NCI-H345 treated with DMSO at 0.1 percent for 48 hours (cell line): ENCODE data around the gene PPP2R5B.

Experiments used
- DNase-seq: peaks from one replicate; lab custom pipeline; 2025; ENCODE audit not compliant: unreplicated experiment; lab: John Stamatoyannopoulos, UW

Gene PPP2R5B

DNA sequence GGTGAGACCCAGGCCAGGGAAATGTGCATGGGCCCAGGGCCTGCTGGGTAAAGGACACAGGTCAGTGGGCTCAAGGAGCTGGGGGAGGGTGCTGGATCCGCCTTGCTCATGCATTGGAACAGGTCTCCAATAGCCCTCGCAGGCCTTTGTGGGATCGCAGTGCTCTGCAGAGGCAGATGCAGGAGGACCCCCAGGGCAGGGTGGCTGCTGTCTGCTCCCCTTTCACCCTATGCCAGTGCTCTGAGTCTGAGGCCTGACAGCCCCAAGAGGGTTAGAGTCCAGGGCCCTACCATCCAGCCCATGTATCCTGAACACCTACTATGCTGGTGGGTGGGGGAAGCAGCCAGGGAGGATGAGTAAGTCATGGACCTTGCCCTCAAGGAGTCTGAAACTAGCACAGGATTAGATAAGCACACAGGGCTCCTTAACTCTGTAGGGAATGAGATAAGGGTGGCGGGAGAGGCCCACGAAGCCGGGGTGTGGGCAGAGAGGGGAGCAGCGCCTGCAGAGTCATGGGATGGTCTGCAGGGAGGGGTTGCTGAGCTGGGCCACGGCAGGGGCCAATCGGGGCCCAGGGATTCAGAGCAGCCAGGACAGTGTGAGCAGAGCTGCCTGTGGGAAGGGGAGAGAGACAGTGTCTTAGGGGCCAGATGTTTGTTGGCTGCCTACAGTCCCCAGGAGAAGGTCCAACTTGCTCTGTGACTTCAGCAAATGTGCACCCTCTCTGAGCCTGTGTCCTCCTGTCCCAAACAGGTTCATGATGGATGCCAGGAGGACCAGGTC is 35.6 kb upstream of the PPP2R5B start:
- no peak for DNase-seq

DNA sequence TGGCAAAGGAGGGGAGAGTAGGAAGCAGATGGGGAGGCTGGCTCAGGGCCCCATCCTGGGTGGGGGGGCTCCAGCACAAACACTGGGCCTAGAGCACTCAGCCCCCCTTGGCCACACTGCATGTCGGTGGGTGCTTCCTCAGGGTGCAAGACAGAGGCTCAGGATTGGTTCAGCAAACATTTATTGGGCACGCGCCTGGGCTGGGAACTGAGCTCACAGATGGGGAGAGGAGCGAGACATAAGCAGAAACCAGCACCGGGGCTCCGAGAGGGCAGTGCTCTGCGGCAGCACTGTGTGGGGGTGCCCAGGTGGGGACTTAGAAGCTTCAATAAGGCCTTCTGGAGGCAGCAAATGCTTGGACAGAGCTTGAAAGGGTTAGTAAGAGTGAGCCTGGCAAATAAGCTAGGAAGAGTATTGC is 34.0 kb upstream of the PPP2R5B start:
- DNase-seq = no peak

DNA sequence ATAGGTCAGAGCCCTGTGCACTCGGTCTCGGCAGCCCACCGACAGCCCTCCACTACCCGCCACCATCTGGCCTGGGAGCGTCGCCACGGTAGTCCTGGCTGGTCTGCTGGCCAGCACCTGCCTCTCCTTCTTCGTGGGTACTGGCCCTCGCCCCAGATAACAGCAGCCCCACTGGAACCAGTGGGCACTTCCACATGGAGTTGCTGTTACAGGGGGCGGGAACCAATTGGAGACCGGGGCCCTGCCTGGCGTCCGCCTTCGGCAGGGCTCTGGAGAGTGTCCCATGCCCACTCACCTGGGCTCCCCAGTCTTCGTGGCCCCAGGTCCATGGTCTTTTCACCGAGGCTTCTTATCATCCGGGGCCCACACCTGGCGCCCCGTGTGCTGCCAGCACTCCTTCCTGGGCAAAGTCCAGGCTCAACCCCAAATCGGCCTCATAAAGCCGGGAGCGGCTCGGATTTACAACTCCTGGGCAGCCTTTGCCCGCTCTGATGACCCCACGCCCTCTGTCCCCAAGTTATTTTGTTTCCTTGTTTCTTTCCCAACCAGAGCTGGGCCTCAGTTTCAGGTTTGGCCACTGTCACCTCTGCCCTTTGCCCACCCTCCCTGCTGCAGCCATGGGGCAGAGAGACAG is 33.2 kb upstream of the PPP2R5B start:
- no peak for DNase-seq

DNA sequence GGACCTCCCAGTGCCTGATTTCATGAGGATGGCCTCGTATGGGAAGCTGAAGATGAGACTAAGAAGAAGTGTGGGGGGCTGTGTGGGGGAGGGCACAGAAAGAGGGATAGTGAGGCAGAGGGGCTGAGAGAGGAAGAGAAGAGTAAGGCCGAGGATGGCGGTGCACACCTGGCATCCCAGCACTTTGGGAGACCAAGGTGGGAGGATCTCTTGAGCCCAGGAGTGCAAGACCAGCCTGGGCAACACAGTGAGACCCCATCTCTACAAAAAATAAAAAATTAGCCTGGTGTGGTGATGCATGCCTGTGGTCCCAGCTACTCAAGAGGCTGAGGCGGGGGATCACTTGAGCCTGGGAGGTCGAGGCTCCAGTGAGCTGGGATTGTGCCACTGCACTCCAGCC is 32.6 kb upstream of the PPP2R5B start:
- DNase-seq = no peak

DNA sequence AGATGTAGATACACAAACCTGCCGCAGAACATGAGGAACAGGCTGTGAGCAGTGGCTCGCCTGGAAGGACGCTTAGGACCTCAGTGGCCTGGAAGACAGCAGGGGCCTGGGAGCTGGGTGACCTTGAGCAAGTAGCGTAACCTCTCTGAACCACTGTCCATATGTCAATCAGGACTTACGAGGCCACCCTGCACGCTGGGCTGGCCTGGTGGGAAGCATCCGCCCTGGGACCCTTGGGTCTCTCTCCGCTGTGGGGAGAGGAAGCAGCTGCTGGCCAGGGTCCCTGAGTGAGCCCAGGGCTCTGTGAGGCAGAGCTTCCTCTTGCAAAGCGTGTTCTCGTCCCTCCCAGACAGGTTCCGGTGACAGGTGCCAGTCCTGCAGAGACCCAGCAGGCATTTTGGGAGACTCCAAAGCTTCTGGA is 32.1 kb upstream of the PPP2R5B start:
- DNase-seq = no peak

DNA sequence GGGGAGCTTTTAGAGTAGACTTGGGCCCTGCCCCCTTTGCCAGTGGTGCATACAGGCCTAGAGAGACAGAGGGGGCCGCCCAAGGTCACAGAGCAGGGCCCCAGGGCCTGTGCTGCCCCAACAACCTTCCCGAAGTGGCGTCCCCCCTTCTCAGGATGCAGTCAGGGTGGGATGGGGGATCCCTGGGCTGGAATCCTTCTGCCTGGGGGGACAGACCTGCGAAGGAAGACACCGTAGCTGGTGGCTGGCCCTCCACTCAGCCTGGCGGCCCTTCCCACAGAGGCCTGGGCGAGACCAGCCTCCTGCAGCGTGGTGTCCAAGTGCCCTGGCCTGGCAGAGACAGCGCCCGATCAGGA is 31.7 kb upstream of the PPP2R5B start:
- no peak for DNase-seq

DNA sequence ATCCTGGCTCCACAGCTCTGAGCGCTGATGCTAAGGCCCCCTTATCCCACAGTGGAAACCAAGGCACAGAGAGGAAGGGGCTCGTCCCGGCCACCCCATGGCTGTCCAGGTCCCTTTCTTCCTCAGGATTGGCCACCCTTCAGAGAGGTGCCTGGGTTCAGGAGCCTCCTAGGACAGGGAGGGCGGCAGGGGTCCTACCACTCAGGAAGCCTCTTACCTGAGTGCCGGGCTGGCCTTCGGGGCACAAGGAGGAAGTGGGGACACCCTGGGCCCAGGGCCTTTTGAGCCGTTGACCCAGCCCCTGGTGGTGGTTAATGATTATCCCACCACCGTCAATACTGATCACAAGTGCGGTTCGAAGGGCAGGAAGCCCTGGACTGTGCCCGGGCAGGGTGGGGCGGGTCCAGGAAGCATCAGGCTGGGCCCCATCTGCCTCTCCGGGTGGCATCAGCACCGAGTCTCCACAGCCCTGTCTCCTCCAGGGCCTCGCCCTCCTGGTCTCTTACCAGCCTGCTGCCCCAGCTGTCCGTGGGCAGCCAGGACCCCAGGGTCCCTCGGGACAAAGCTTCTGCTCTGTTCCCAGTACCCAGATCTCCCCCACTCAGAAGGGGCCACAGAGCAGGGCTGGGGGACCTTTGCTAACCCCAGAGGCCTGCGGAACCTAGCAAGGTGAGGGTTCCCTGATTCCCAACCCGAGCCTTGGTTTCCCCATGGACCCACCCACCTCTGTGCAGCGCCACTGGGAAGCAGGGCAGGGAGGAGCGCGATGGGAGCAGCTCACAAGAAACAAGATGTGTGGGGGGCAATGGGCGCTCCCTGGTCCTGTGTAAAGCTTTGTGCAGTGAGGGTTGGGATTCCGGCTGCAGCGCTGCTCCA is 31.1 kb upstream of the PPP2R5B start:
- no peak for DNase-seq

DNA sequence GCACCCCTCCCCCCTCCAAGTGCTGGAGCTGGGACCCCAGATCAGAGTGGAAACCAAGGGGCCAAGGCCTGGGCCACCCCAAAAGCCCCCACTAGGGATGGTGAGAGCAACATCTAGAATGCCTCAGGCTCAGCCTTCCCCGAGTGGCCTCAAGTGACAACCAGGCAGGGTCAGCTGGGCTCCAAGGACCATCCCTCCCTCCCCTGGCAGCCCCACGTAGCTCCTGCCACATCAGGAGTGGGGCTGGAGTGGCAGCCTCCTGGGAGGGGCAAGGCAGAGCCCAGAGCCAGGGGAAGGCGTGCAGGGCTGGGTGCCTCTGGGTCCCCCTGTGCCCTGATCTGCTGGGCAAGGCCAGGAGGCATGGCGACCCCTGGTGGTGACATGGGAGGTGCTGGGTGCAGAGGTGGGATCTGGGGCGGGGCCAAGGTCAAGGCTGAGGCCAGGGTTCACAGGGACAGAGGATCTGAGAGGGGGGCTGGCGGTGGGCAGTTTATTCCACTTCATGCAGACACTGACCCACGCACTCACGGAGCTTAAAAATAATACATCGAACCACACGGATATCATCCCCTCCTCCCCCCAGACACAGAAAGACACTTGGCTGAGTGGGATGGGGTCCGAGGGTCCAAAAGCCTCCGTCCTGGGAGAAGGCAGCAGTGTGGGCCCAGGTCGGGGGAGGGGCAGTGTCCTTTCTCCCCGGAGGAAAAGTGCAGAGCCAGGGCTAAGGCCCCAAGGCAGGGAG is 30.2 kb upstream of the PPP2R5B start:
- DNase-seq = peak; percentile 12

DNA sequence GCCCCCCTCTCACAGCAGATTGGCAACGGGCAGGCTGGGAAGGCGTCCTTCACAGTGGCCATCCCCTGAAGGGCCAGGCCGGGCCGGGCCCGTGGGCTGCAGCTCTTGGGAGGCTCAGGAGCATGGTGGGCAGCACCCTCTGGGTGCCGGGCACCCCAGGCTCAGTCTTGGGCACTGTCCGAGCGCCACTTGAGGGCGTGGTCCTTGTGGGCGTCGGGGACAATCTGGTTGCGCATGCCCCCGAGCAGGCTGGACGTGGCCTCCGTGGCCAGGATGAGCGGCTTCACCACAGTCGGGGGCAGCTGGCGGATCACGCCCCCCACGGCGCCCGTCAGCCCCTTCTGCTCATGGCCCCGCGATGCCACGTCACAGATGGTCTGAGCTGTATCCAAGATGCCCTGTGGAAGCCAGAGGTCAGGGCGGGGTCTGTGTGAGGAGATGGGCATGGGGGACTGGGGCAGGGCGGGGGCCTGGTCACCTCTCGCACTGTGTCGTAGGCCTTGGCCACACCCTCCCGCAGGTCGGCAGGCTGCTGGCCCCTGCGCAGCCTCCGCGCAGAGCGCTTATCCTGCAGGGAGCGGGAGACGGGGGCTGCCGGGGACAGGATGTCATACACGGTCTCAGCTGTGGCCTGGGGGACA is 29.6 kb upstream of the PPP2R5B start:
- DNase-seq = no peak

DNA sequence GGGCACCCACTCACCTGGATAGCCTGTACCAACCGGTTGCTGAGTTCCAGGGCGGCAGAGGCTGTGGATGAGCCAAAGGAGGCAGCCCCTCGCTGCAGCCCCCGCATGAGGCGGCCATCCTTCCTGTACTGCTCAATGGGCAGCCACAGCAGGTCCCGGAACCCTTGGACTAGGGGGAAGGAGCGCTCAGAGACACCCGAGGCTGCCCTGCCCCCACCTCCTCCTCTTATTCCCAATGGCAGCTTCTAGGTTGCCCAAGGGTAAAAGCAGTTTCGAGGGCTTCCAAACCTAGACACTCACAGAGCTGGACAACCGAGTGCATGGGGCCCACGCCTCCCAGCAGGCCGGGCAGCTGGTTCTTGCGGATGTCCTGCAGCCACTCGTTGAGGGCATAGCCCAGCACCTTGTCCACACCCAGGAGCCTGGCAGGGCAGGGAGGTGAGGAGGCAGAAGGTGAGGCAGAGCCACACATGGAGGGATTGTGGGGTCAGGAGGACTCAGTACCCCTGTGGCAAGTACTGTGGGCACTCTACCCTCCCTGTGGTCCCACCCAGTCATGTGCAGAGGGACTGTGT is 28.0 kb upstream of the PPP2R5B start:
- no peak for DNase-seq

DNA sequence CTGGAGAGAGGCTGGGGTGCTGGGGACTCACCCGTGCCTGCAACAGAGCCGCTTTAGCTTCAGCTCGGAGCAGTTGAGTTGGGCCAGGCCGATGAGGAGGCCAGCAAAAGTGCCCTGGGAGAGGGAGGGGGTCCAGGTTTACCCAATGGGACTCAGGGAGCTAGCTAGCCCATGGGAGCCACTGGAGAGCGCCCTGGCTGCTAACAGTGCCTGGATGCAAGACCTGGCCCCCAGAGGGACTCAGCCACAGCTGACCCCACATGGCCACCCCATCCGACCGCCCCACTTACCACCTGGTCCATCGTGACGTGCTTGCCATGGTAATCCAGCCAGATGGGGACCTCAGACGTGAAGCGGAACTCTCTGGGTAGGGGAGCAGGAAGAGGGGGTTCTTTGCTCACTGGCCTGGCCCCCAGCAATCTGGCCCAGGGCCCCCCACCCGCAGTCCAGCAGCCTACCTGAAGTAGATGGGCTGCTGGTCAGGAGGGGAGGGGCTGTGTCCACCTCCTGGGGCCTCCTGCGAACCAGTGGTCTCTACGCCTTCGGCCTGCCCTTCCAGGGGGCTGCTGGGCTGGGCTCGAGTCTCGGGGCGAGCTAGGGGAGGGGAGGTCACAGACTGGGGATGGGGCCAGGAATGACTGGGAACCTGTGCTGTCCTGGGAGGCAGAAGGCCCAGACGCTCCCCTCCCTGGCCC is 27.0 kb upstream of the PPP2R5B start:
- no peak for DNase-seq

DNA sequence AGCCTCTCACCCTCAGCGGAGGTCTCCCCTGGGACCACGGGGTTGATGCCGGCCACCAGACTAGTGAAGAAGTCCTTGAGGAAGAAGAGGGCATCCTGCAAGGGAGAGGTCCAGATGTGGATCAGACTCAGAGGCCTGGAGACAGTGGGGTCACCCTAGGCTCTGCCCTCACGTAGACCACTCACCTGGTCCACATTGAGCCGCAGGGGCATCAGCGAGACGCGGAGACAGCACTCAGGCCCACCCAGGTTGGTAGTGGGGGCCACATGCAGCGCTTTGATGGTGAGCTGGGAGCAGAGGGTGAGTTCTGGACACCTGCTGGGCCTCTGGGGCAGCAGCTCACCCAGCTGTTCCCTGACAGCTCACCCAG is 26.4 kb upstream of the PPP2R5B start:
- DNase-seq = no peak

DNA sequence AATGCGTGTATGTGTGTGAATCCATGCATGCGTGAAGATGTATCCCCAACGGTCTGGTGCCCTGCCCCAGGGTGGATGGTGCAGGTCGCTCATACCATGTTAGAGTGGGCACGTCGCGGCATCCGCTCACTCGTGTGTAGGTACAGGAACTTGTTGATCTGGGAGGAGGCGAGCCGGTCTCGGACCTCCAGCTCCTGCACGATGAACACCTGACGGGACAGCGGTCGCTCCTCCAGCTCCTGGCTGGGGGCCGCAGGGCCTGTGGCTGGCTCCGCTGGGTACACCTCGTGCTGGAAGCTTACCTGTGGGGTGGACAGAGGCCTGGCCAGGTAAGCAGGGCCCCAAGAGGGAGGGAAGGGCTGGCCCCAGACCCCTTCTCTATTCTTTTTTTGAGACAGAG is 25.9 kb upstream of the PPP2R5B start:
- DNase-seq = no peak

DNA sequence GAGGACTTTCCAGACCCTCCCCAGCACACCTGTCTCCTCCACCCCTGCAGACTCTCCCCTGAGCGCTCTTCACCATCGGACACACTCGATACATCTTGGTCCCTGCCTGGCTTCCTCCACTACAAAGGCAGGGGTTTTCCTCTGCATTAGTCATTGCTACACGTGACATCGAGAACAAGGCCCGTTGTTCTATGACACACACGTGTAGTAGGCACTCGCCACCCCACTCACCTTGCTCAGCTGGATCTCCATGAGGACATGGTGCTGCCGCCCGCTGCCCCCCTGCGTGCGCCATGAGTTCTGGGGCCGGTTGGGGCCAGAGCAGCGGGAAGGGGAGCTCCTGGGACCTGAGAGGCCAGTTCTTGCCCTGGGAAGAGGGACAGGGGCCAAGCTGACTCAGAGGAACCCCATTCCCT is 24.2 kb upstream of the PPP2R5B start:
- DNase-seq = no peak

DNA sequence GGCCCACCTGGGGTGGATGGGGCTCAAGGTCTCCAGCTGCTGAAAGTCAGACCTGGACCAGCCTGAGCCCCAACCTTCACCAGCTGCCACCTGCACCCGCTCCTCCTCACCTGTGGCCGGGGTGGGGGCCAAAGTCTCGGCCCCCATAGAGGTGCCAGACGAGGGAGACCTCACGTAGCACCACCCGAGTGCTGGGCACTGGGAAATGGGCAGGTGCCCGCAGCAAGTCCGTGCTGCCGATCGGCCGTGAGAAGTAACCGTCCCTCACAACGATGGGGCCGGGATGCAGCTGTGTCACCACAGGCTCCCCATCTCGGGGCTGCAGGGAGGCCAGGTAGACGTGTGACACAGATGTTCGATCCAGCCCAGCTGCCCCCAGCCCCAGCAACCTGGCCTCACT is 23.7 kb upstream of the PPP2R5B start:
- DNase-seq = no peak

DNA sequence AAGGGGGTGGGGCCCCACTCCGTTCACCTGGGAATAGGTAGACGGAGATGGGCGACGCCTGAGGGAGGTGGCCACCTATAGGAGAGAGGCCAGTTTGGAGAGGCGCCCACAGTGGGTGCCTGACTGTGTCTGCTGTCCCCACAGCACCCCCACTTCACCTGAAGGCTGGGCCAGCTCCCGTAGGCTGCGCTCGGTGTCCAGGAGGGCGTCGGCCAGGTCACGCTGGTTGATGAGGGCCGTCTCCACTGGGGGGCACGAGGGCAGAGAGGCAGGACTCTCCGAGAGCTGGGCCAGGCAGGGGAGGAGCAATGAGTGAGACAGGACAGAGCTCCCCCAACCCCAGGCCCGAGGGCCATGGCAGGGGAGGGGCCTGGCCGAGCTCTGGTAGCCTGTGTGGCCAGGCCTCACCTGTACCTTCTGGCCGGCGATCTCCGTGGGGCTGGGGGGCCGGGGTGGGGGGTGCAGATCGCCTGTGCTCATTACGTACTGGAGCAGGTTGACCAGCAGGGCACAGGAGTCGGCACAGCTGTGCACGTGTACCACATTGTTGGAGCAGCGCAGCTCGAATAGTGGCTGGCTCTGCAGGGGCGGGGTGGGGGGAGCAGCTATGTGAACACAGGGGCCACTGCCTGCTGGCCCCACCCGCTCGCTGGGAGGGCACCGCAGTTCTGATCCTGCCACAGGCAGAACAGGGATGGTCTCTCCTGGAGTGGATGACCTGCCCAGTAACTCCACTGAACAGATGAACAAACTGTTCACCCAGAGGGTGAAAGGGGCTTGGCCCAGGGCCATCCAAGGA is 22.2 kb upstream of the PPP2R5B start:
- no peak for DNase-seq

DNA sequence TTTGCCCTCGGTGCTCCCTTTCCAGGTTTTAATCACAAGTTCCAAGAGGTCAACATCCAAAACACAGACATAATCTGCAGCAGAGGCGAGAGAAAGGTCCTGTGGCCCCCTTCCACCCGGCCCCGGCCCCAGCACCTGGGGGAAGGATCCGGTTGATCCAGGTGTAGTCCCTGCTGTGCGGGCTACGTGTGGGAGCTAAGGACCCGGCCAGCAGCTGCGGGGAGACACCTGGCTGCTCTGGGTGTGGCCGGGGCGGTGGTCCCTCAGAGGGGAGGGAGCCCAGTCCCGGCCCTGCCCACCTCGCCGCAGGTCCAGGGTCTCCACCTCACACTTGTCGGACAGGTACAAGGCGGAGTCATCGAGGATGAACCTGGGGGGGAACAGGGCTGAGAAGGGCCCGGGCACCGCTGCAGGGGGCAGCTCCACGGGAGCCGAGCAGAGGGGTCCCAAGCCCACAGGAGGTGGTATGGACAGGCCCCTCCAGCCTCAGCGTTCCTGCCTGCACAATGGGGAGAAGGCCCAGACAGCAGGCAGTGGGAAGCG is 21.1 kb upstream of the PPP2R5B start:
- DNase-seq = no peak

DNA sequence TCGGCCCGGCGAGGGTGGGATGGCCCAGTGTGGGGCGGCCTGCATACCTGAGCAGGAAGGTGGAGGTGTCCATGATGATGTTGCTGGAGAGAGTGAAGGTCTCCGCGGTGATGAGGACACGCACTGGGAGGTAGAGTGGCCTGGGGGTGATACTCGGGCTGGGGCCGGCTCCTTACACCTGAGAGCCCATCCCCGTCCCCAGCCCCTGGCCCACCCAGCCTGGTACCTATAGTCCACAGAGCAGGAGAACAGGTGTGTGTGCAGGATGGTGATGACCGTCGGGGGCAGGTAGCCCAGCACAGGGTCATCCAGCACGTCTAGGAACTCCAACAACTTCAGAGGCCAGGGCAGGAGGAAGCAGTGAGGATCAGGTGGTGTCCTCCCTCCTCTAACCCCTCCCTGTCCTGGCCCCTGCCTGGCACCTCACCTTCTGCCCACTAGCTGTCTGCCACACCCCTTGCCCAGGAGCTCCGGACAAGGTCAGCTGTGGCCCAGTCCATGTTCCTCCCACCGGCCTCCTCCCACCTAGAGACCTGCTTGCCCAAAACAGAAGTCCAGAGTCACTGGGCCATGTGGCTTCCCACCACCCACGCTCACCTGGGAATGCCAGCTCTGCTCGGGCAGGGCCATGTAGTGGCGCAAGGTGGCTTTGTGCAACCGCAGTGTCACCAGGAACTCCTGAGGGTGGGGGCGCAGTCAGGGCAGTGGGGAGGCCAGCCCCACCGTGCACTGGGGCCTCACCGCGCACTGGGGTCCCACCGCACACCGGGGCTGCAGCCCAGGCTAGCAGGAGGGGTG is 18.8 kb upstream of the PPP2R5B start:
- DNase-seq = no peak
